GM21529 (cell line): ENCODE results near the gene CSN1S1.

Experiments
- ATAC-seq: cut with Tn5 transposase; IDR thresholded peaks from one replicate; pipeline ENCODE4 v1.9.1; 2021; ENCODE audit not compliant: unreplicated experiment

The CSN1S1 gene

GRCh38 chr4:69986663-69987062 is 55.8 kb downstream of the CSN1S1 start:
- ATAC-seq = no peak

GRCh38 chr4:69991016-69991415 is 60.1 kb downstream of the CSN1S1 start:
- no peak for ATAC-seq

- ATAC-seq = no peak
Measured at GRCh38 chr4:69994782-69995181, 63.9 kb downstream of the CSN1S1 start.

DNA sequence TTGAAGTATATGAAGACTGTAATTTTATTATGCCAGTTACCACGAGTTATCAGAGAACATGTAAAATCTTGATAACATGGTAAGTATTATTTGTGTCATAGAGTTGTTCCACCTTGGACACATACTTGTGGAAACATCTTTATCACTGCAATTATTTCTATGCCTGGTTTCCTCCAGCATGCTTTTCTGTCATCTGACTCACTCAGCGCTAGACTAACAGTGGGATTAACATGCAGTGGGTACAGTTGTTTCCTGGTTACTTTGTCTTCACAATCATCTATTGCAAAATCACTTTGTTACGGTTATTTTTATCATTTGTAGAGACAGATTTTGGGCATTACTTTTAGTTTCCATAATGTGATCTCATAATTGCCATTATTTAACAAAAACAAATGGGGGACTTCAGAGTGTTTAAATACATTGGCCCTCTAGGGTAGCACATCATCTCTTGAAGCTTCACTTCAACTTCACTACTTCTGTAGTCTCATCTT is 64.7 kb downstream of the CSN1S1 start, which contains the start of gene STATH:
STATH (plus strand) TSS at position 441 of the 491 bp plus-strand sequence. CDS start 2,472 bp downstream, outside the sequence.
- no peak for ATAC-seq
